HepG2 (cell line): ENCODE results near the gene LAMTOR1. TPM values are rescaled to one million over a fixed set of nuclear protein-coding genes. Genes with fewer than 3 reads are reported as not detected.

Source experiments
- ATAC-seq: fragments of 200-7000 bp; cut with Tn5 transposase; 3 replicates; pipeline ENCODE4 v1.9.1; 2020; ENCODE audit warnings: mild to moderate bottlenecking, moderate library complexity
- BruUV-seq: library from RNA; stranded (reverse); fragments of 400-500 nt; replicated peaks from 2 replicates; lab custom pipeline; 2021; lab: Mats Ljungman, UMichigan
- CTCF ChIA-PET: fragments of 300-600 bp; formaldehyde crosslinking; extraction: SDS; loops from one replicate; lab custom pipeline; 2021; ENCODE audit warnings: low total read pairs, inconsistent platforms, low intra/inter-chr PET ratio; lab: Yijun Ruan, JAX
- POLR2A ChIA-PET: fragments of 350-600 bp; sonication (Branson Sonifier 250); formaldehyde crosslinking; loops from one replicate; lab custom pipeline; 2020; ENCODE audit warnings: antibody characterized with exemption, inconsistent platforms; lab: Yijun Ruan, JAX
- DNase-seq: peaks from one replicate; pipeline ENCODE4 v3.0.0-alpha.2; 2015; ENCODE audit warnings: low spot score
- FAIRE-seq: peaks from 3 replicates; lab custom pipeline; 2011; peaks lifted over from hg19 to GRCh38; lab: Jason Lieb, UNC
- H2AFZ ChIP-seq: one replicate; pipeline ENCODE4 v1.6.1; 2011; ENCODE audit warnings: low read length, inconsistent platforms
- H3K27ac ChIP-seq: fragments of 300-600 bp; 3 replicates; pipeline ENCODE4 v1.8.0; 2011; ENCODE audit warnings: mixed run types, mild to moderate bottlenecking, mixed read lengths, low read length, inconsistent platforms; ENCODE audit not compliant: insufficient read depth; ENCODE audit errors: extremely low read length
- H3K27me3 ChIP-seq, 2 experiments: fragments of 200-600 bp in 1 of 2; 2 replicates in 1 of 2; 3 replicates in 1 of 2; pipeline versions ENCODE4 v1.6.0 to v1.8.0; 2011; ENCODE audit warnings: low read length in 2 of 2, mild to moderate bottlenecking in 2 of 2, moderate library complexity in 2 of 2, inconsistent platforms in 1 of 2; ENCODE audit not compliant: insufficient read depth in 2 of 2, control insufficient read depth in 1 of 2
- H3K36me3 ChIP-seq, 2 experiments: fragments of 200-600 bp in 1 of 2; replicated peaks in 1 of 2; 2 replicates in 1 of 2; 3 replicates in 1 of 2; pipeline versions ENCODE4 v1.5.1 to v1.8.0; 2011; ENCODE audit warnings: low read length in 2 of 2, inconsistent platforms in 1 of 2; ENCODE audit not compliant: insufficient read depth in 2 of 2, control insufficient read depth in 1 of 2
- H3K4me1 ChIP-seq: 2 replicates; pipeline ENCODE4 v1.5.1; 2012; ENCODE audit warnings: low read length, inconsistent platforms; ENCODE audit not compliant: insufficient read depth
- H3K4me2 ChIP-seq: 2 replicates; pipeline ENCODE4 v1.6.0; 2011; ENCODE audit warnings: low read depth, low read length, inconsistent platforms
- H3K4me3 ChIP-seq, 3 experiments: fragments of 200-600 bp in 1 of 3; sonication (generic), shearing (Covaris generic) in 1 of 3; replicated peaks in 1 of 3; 2 replicates each; pipeline ENCODE4 v1.5.1; 2011 to 2016; ENCODE audit warnings: low read length in 3 of 3, inconsistent platforms in 2 of 3, low read depth in 2 of 3, mild to moderate bottlenecking in 2 of 3, control low read depth in 1 of 3, mixed read lengths in 1 of 3; ENCODE audit not compliant: insufficient read depth in 1 of 3
- H3K79me2 ChIP-seq: one replicate; pipeline ENCODE4 v1.6.1; 2011; ENCODE audit warnings: low read length, inconsistent platforms; ENCODE audit not compliant: insufficient read depth
- H3K9ac ChIP-seq: 2 replicates; pipeline ENCODE4 v1.6.0; 2011; ENCODE audit warnings: mild to moderate bottlenecking, low read depth, low read length, inconsistent platforms; ENCODE audit not compliant: insufficient read depth
- H3K9me3 ChIP-seq: 2 replicates; pipeline ENCODE4 v1.5.1; 2012; ENCODE audit warnings: mild to moderate bottlenecking, low read length
- H4K20me1 ChIP-seq: 2 replicates; pipeline ENCODE4 v1.6.0; 2011; ENCODE audit warnings: inconsistent platforms, mild to moderate bottlenecking, low read length, moderate library complexity; ENCODE audit not compliant: insufficient read depth
- CSRNP1 ChIP-seq: sonication (generic); formaldehyde crosslinking; IDR thresholded peaks from 2 replicates; pipeline ENCODE4 v1.8.1; 2023; ENCODE audit warnings: mild to moderate bottlenecking, missing genetic modification reagents
- DNMT3B ChIP-seq: conservative IDR thresholded peaks from 2 replicates; pipeline ENCODE4 v1.6.1; 2016; ENCODE audit warnings: missing biosample characterization, control low read depth
- EED ChIP-seq: sonication (generic); formaldehyde crosslinking; IDR thresholded peaks from 2 replicates; pipeline ENCODE4 v1.5.0; 2020; ENCODE audit warnings: mild to moderate bottlenecking, missing genetic modification reagents
- KDM1A ChIP-seq: IDR thresholded peaks from 2 replicates; pipeline ENCODE4 v1.6.1; 2016; ENCODE audit warnings: missing compliant biosample characterization
- NR2F2 ChIP-seq: IDR thresholded peaks from 2 replicates; pipeline ENCODE4 v1.6.1; 2012; ENCODE audit warnings: low read depth, inconsistent platforms, borderline replicate concordance
- SP4 ChIP-seq: sonication (generic); formaldehyde crosslinking; IDR thresholded peaks from 2 replicates; pipeline ENCODE4 v1.8.1; 2023; ENCODE audit warnings: mild to moderate bottlenecking, missing genetic modification reagents
- TBX2 ChIP-seq: sonication (generic); formaldehyde crosslinking; IDR thresholded peaks from 2 replicates; pipeline ENCODE4 v1.5.0; 2020; ENCODE audit warnings: missing genetic modification reagents, mild to moderate bottlenecking, borderline replicate concordance
- TEF ChIP-seq: sonication (generic); formaldehyde crosslinking; IDR thresholded peaks from 2 replicates; pipeline ENCODE4 v1.5.0; 2020; ENCODE audit warnings: missing genetic modification reagents
- ZBTB39 ChIP-seq: sonication (generic); formaldehyde crosslinking; IDR thresholded peaks from 2 replicates; pipeline ENCODE4 v1.5.0; 2020; ENCODE audit warnings: missing genetic modification reagents
- ZNF263 ChIP-seq: sonication (generic); formaldehyde crosslinking; IDR thresholded peaks from 2 replicates; pipeline ENCODE4 v1.4.0; 2020; ENCODE audit warnings: missing genetic modification reagents
- ZNF607 ChIP-seq: sonication (generic); formaldehyde crosslinking; IDR thresholded peaks from 2 replicates; pipeline ENCODE4 v1.5.1; 2020; ENCODE audit warnings: missing genetic modification reagents, mild to moderate bottlenecking, borderline replicate concordance
- ZNF672 ChIP-seq: sonication (generic); formaldehyde crosslinking; IDR thresholded peaks from 2 replicates; pipeline ENCODE4 v1.8.1; 2022; ENCODE audit warnings: missing genetic modification reagents
- ZNF737 ChIP-seq: sonication (generic); formaldehyde crosslinking; IDR thresholded peaks from 2 replicates; pipeline ENCODE4 v1.5.0; 2020; ENCODE audit warnings: missing genetic modification reagents, mild to moderate bottlenecking, borderline replicate concordance
- ZNF850 ChIP-seq: sonication (generic); formaldehyde crosslinking; conservative IDR thresholded peaks from 2 replicates; pipeline ENCODE4 v1.9.0; 2021; ENCODE audit warnings: mild to moderate bottlenecking, missing genetic modification reagents
- WGBS: methylation state at CpG from one replicate; pipeline ENCODE4 v1.1.6; 2017; ENCODE audit warnings: low lambda C conversion rate; 5-methylcytosine and 5-hydroxymethylcytosine counted together
- in situ Hi-C: cut with HindIII; loops from 2 replicates; pipeline ENCODE4 v1.10.0; 2017; ENCODE audit warnings: low pct_unique_long_range_greater_than_20kb; ENCODE audit not compliant: extremely low pct_ligation_motif_present
- intact Hi-C: fragments of 100-400 bp; cut with micrococcal nuclease; formaldehyde crosslinking; loops from one replicate; pipeline ENCODE4 v1.10.0; 2022; ENCODE audit not compliant: unreplicated experiment
- polyA plus RNA-seq, 8 experiments: library from polyadenylated mRNA; depleted of rRNA in 3 of 8; stranded (reverse) in 7 of 8; unstranded in 1 of 8; fragments of >200 nt; fragmentation: Illumina TruSeq in 4 of 8; extraction: Trizol in 4 of 8; gene quantifications; 2 replicates each; pipeline versions ENCODE4 v1.2.1 to v1.2.3, GENCODE V29; 2011 to 2016; ENCODE audit warnings: low read depth in 4 of 8, missing spikeins in 1 of 8, mixed read lengths in 1 of 8; ENCODE audit not compliant: insufficient read depth in 1 of 8
- total RNA-seq, 5 experiments: library from RNA; depleted of rRNA; stranded (reverse); fragments of >200 nt; fragmentation: Illumina TruSeq; extraction: Trizol; gene quantifications; 2 replicates each; pipeline ENCODE4 v1.2.3, GENCODE V29; 2016; ENCODE audit warnings: low read depth in 1 of 5
- TF ChIP-seq, protein P1 (sequence below): sonication (generic); formaldehyde crosslinking; IDR thresholded peaks from 2 replicates; pipeline ENCODE4 v1.8.1; 2023; ENCODE audit warnings: mild to moderate bottlenecking, missing genetic modification reagents, borderline replicate concordance

LAMTOR1 gene
- total and polyA plus RNA-seq, 2 of the 13 experiments (the other 11 are each of a cell fraction or from before 2014, with no cell fraction given): 60.4 to 66.0 TPM

GRCh38 chr11:72084076-72084475 lies 19.0 kb downstream of the LAMTOR1 start:
- H3K9me3 ChIP-seq: no peaks in the 10 kb centered on the region
- H3K27me3 ChIP-seq: no peaks in the 10 kb centered on the region; a peak in 1 of 5 replicates
- in situ Hi-C loops: no loop called here
- ATAC-seq (no peak), FAIRE-seq (no peak), DNase-seq (no peak)
- H3K4me2 ChIP-seq: no peak overlapping the region
- H3K4me3 ChIP-seq: no peak overlapping the region
- no peak overlapping the region for H3K27ac ChIP-seq
- no TSS peak for BruUV-seq
- peaks cover 12% of the 10 kb centered on the region for H3K4me1 ChIP-seq
- intact Hi-C loops: no loop called here
- H3K9ac ChIP-seq: no peak overlapping the region
- no peaks in the 10 kb centered on the region for H4K20me1 ChIP-seq
- ChIA-PET CTCF (no interaction called here), POLR2A (interaction anchor here (1.4 kb wide), 1 partner anchor 9 kb away, joined by 3 read pairs; no protein-coding TSS in a partner anchor)
- H3K79me2 ChIP-seq: peaks cover 9% of the 10 kb centered on the region
- H3K36me3 ChIP-seq: peaks cover 0 to 1% of the 10 kb centered on the region in 2 experiments; a peak in 1 of 5 replicates
- TF ChIP-seq DNMT3B (CRISPR knock-in tag): no peak
- no peak for TF ChIP-seq ZBTB39 (CRISPR knock-in tag)
- TF ChIP-seq EED (CRISPR knock-in tag): no peak
- no peak for TF ChIP-seq ZNF737 (CRISPR knock-in tag)
- no peak for TF ChIP-seq ZNF263 (CRISPR knock-in tag)
- no peak overlapping the region for H2AFZ ChIP-seq
- 94% methylated on average over 4 of the region's 4 CpGs for WGBS

GRCh38 chr11:72083414-72083813 lies 19.7 kb downstream of the LAMTOR1 start:
- WGBS: 93% methylated on average over 2 of the region's 2 CpGs
- Histone ChIP-seq H3K36me3 (peaks cover 0 to 1% of the 10 kb centered on the region in 2 experiments; a peak in 1 of 5 replicates), H3K4me2 (no peak overlapping the region), H2AFZ (no peak overlapping the region), H3K4me1 (peaks cover 18% of the 10 kb centered on the region), H4K20me1 (no peaks in the 10 kb centered on the region), H3K4me3 (no peak overlapping the region), H3K79me2 (peaks cover 16% of the 10 kb centered on the region), H3K27ac (no peak overlapping the region), H3K9ac (no peak overlapping the region), H3K27me3 (no peaks in the 10 kb centered on the region; a peak in 1 of 5 replicates), H3K9me3 (no peaks in the 10 kb centered on the region)
- no TSS peak for BruUV-seq
- in situ Hi-C loops: no loop called here
- ATAC-seq (no peak), FAIRE-seq (no peak), DNase-seq (no peak)
- POLR2A ChIA-PET: interaction anchor here (1.4 kb wide), 1 partner anchor 10 kb away, joined by 3 read pairs; no protein-coding TSS in a partner anchor
- intact Hi-C loops: no loop called here
- CTCF ChIA-PET: no interaction called here
- TF ChIP-seq ZNF607 (CRISPR knock-in tag): no peak
- no peak for TF ChIP-seq ZNF850
- TF ChIP-seq NR2F2: no peak
- TF ChIP-seq, protein P1, sequence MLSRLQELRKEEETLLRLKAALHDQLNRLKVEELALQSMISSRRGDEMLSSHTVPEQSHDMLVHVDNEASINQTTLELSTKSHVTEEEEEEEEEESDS (CRISPR knock-in tag): no peak
- no peak for TF ChIP-seq ZNF672
- no peak for TF ChIP-seq TBX2 (CRISPR knock-in tag)
- TF ChIP-seq TEF (CRISPR knock-in tag): no peak
- no peak for TF ChIP-seq CSRNP1 (CRISPR knock-in tag)
- TF ChIP-seq SP4 (CRISPR knock-in tag): no peak
- no peak for TF ChIP-seq KDM1A (CRISPR knock-in tag)
